ENCODE data around the gene CACNG1.

The CACNG1 gene

GRCh38 chr17:67076290-67076689, 31.9 kb downstream of the CACNG1 start:
- no peaks in the 10 kb centered on the region for H3K27me3 ChIP-seq (ENCODE audit: insufficient read depth, poor library complexity, severe bottlenecking)
- no peak overlapping the region for H3K4me3 ChIP-seq (replicated peaks; ENCODE audit: insufficient read depth, low read length)
- no peak for TF ChIP-seq SPI1 (IDR thresholded peaks at IDR 0.05; ENCODE audit: borderline replicate concordance, low read depth)
- no peak for TF ChIP-seq GABPA (IDR thresholded peaks at IDR 0.05; ENCODE audit: low read depth)
- no peak for TF ChIP-seq CTCF (IDR thresholded peaks at IDR 0.05; ENCODE audit: insufficient read depth, low read length)
- no peak for TF ChIP-seq REST (IDR thresholded peaks at IDR 0.05; ENCODE audit: insufficient replicate concordance, low read depth)
- TF ChIP-seq POLR2AphosphoS5 (IDR thresholded peaks at IDR 0.05; ENCODE audit: low read depth) = no peak
- no peak overlapping the region for H3K27ac ChIP-seq (replicated peaks)
- DNase-seq (ENCODE audit: low read depth in 1 of 2, low spot score in 1 of 2) = no peak

- no peak overlapping the region for H3K4me3 ChIP-seq (replicated peaks; ENCODE audit: insufficient read depth, low read length)
Measured at GRCh38 chr17:67078292-67078691, 33.9 kb downstream of the CACNG1 start.

GRCh38 chr17:67079491-67079890, 35.1 kb downstream of the CACNG1 start:
- Histone ChIP-seq H3K27me3 (ENCODE audit: insufficient read depth, poor library complexity, severe bottlenecking) (no peaks in the 10 kb centered on the region), H3K4me3 (replicated peaks; ENCODE audit: insufficient read depth, low read length) (no peak overlapping the region), H3K27ac (replicated peaks) (no peak overlapping the region)
- DNase-seq (ENCODE audit: low read depth in 1 of 2, low spot score in 1 of 2) = no peak
- TF ChIP-seq SPI1 (IDR thresholded peaks at IDR 0.05; ENCODE audit: borderline replicate concordance, low read depth) (no peak), REST (IDR thresholded peaks at IDR 0.05; ENCODE audit: insufficient replicate concordance, low read depth) (no peak), GABPA (IDR thresholded peaks at IDR 0.05; ENCODE audit: low read depth) (no peak), POLR2AphosphoS5 (IDR thresholded peaks at IDR 0.05; ENCODE audit: low read depth) (no peak), CTCF (IDR thresholded peaks at IDR 0.05; ENCODE audit: insufficient read depth, low read length) (no peak)

More at GRCh38 chr17:67078292-67078691, 33.9 kb downstream of the CACNG1 start:
- Histone ChIP-seq H3K27me3 (ENCODE audit: insufficient read depth, poor library complexity, severe bottlenecking) (no peaks in the 10 kb centered on the region), H3K27ac (replicated peaks) (no peak overlapping the region)
- TF ChIP-seq SPI1 (IDR thresholded peaks at IDR 0.05; ENCODE audit: borderline replicate concordance, low read depth) (no peak), CTCF (IDR thresholded peaks at IDR 0.05; ENCODE audit: insufficient read depth, low read length) (no peak), GABPA (IDR thresholded peaks at IDR 0.05; ENCODE audit: low read depth) (no peak), POLR2AphosphoS5 (IDR thresholded peaks at IDR 0.05; ENCODE audit: low read depth) (no peak)
- no peak for DNase-seq (ENCODE audit: low read depth in 1 of 2, low spot score in 1 of 2)

GRCh38 chr17:67080804-67081203, 36.5 kb downstream of the CACNG1 start:
- H3K27me3 ChIP-seq (ENCODE audit: insufficient read depth, poor library complexity, severe bottlenecking) = no peaks in the 10 kb centered on the region
- no peak overlapping the region for H3K4me3 ChIP-seq (replicated peaks; ENCODE audit: insufficient read depth, low read length)
- no peak for DNase-seq (ENCODE audit: low read depth in 1 of 2, low spot score in 1 of 2)
- no peak for TF ChIP-seq CTCF (IDR thresholded peaks at IDR 0.05; ENCODE audit: insufficient read depth, low read length)
- TF ChIP-seq POLR2AphosphoS5 (IDR thresholded peaks at IDR 0.05; ENCODE audit: low read depth) = no peak
- TF ChIP-seq SPI1 (IDR thresholded peaks at IDR 0.05; ENCODE audit: borderline replicate concordance, low read depth) = no peak
- no peak for TF ChIP-seq GABPA (IDR thresholded peaks at IDR 0.05; ENCODE audit: low read depth)
- no peak for TF ChIP-seq REST (IDR thresholded peaks at IDR 0.05; ENCODE audit: insufficient replicate concordance, low read depth)
- no peak overlapping the region for H3K27ac ChIP-seq (replicated peaks)
